ENCODE results near the gene PLEKHA7. TPM values are rescaled to one million over a fixed set of nuclear protein-coding genes. Genes with fewer than 3 reads are reported as not detected.

The PLEKHA7 gene
- total RNA-seq, 4 donors from 2014 or later, result 0.72 to 3.6 (median 2.2) TPM

GRCh38 chr11:16861862-16862261 lies 152.4 kb downstream of the PLEKHA7 start:
- Histone ChIP-seq H3K27me3 (no peaks in the 10 kb centered on the region), H3K4me3 (no peak overlapping the region), H3K9me3 (no peaks in the 10 kb centered on the region), H3K36me3 (no peaks in the 10 kb centered on the region), H3K4me1 (peaks cover 10 to 23% of the 10 kb centered on the region in 2 donors), H3K27ac (no peak overlapping the region)
- intact Hi-C loops (cut with DNase I; ENCODE audit: low total_unique reads) (no loop called here), in situ Hi-C loops (cut with MboI; ENCODE audit: low sequenced_read_pairs in 4 of 4) (no loop called here)
- ATAC-seq, result no peak
- no peak for DNase-seq
- TF ChIP-seq CTCF (IDR thresholded peaks at IDR 0.05 in 4 of 5, conservative IDR thresholded peaks at IDR 0.05 in 1 of 5), result no peak
- TF ChIP-seq POLR2A (IDR thresholded peaks at IDR 0.05), result no peak

- Histone ChIP-seq H3K27me3 (no peaks in the 10 kb centered on the region), H3K27ac (no peak overlapping the region), H3K4me1 (peaks cover 22 to 33% of the 10 kb centered on the region in 2 donors), H3K4me3 (no peak overlapping the region), H3K9me3 (no peaks in the 10 kb centered on the region), H3K36me3 (no peaks in the 10 kb centered on the region)
- TF ChIP-seq CTCF (IDR thresholded peaks at IDR 0.05 in 4 of 5, conservative IDR thresholded peaks at IDR 0.05 in 1 of 5) (no peak), POLR2A (IDR thresholded peaks at IDR 0.05) (no peak)
- no peak for DNase-seq
- ATAC-seq, result no peak
- in situ Hi-C loops (cut with MboI; ENCODE audit: low sequenced_read_pairs in 4 of 4) (no loop called here), intact Hi-C loops (cut with DNase I; ENCODE audit: low total_unique reads) (no loop called here)
These were observed 153.6 kb downstream of the PLEKHA7 start for GRCh38 chr11:16860617-16861016.

- ATAC-seq, result no peak
These were observed 154.6 kb downstream of the PLEKHA7 start for GRCh38 chr11:16859651-16860050.

GRCh38 chr11:16857186-16857585 lies 157.0 kb downstream of the PLEKHA7 start:
- Histone ChIP-seq H3K27ac (no peak overlapping the region), H3K9me3 (no peaks in the 10 kb centered on the region), H3K4me3 (no peak overlapping the region), H3K27me3 (no peaks in the 10 kb centered on the region), H3K4me1 (peaks cover 19 to 40% of the 10 kb centered on the region in 2 donors), H3K36me3 (no peaks in the 10 kb centered on the region)
- TF ChIP-seq CTCF (IDR thresholded peaks at IDR 0.05 in 4 of 5, conservative IDR thresholded peaks at IDR 0.05 in 1 of 5) (no peak), POLR2A (IDR thresholded peaks at IDR 0.05) (no peak)
- in situ Hi-C loops (cut with MboI; ENCODE audit: low sequenced_read_pairs in 4 of 4), result no loop called here
- intact Hi-C loops (cut with DNase I; ENCODE audit: low total_unique reads), result no loop called here
- DNase-seq (no peak), ATAC-seq (no peak)

More at GRCh38 chr11:16859651-16860050, 154.6 kb downstream of the PLEKHA7 start:
- Histone ChIP-seq H3K4me1 (peaks cover 24 to 40% of the 10 kb centered on the region in 2 donors), H3K27ac (no peak overlapping the region), H3K36me3 (no peaks in the 10 kb centered on the region), H3K9me3 (no peaks in the 10 kb centered on the region), H3K27me3 (no peaks in the 10 kb centered on the region), H3K4me3 (no peak overlapping the region)
- DNase-seq, result no peak
- no peak for TF ChIP-seq POLR2A (IDR thresholded peaks at IDR 0.05)
- TF ChIP-seq CTCF (IDR thresholded peaks at IDR 0.05 in 4 of 5, conservative IDR thresholded peaks at IDR 0.05 in 1 of 5), result no peak
- in situ Hi-C loops (cut with MboI; ENCODE audit: low sequenced_read_pairs in 4 of 4) (no loop called here), intact Hi-C loops (cut with DNase I; ENCODE audit: low total_unique reads) (no loop called here)

GRCh38 chr11:16856022-16856471 lies 158.2 kb downstream of the PLEKHA7 start:
- H3K27ac ChIP-seq, result peak overlapping the region in 2 of 4 donors; percentile 53 to 61
- no peak for TF ChIP-seq POLR2A (IDR thresholded peaks at IDR 0.05)
- no peak for TF ChIP-seq CTCF (IDR thresholded peaks at IDR 0.05 in 4 of 5, conservative IDR thresholded peaks at IDR 0.05 in 1 of 5)
- peak; percentile 8 to 17 for DNase-seq

More at GRCh38 chr11:16856022-16856471, 158.2 kb downstream of the PLEKHA7 start:
- in situ Hi-C loops (cut with MboI; ENCODE audit: low sequenced_read_pairs in 4 of 4) (no loop called here), intact Hi-C loops (cut with DNase I; ENCODE audit: low total_unique reads) (no loop called here)
- Histone ChIP-seq H3K27me3 (no peaks in the 10 kb centered on the region), H3K4me3 (no peak overlapping the region), H3K4me1 (peaks cover 19 to 39% of the 10 kb centered on the region in 2 donors), H3K9me3 (no peaks in the 10 kb centered on the region), H3K36me3 (no peaks in the 10 kb centered on the region)
- ATAC-seq, result peak; percentile 69 to 79
